Neural progenitor cell (in vitro differentiated cells): ENCODE data around the gene ZNF621.

ENCODE experiments used
- CTCF ChIP-seq: fragments of 200-600 bp; sonication (generic); IDR thresholded peaks from 2 replicates; pipeline ENCODE4 v1.5.1; 2017; ENCODE audit warnings: antibody characterized with exemption, mild to moderate bottlenecking
- EZH2 ChIP-seq: fragments of 200-600 bp; sonication (generic); IDR thresholded peaks from 2 replicates; pipeline ENCODE4 v1.6.1; 2017; ENCODE audit warnings: antibody characterized with exemption, mild to moderate bottlenecking, moderate library complexity

GRCh38 chr3:40516201-40516600 lies 8.6 kb upstream of the ZNF621 start:
- TF ChIP-seq CTCF (no peak), EZH2 (no peak)
